Activated T-cell treated with anti-CD3 and anti-CD28 coated beads, Interleukin-2, amount 50 U/mL, for 24 hours (primary cell): ENCODE results near the gene SPDYE6.
"Not testable (repeated sequence)": the region's sequence is repeated elsewhere in the genome, so short reads cannot be mapped to it uniquely, and the experiment has no call there.

Source experiments
- DNase-seq: peaks from one replicate; pipeline ENCODE4 v3.0.0-alpha.2; 2020
- H3K27ac Mint-ChIP-seq: 2 replicates; pipeline ENCODE4 v1.8.0; 2020; ENCODE audit warnings: mild to moderate bottlenecking, mixed read lengths
- H3K27me3 Mint-ChIP-seq: 2 replicates; pipeline ENCODE4 v1.8.0; 2020; ENCODE audit warnings: mixed read lengths
- H3K36me3 Mint-ChIP-seq: 2 replicates; pipeline ENCODE4 v1.8.0; 2020; ENCODE audit warnings: low read depth, mixed read lengths
- H3K4me1 Mint-ChIP-seq: 2 replicates; pipeline ENCODE4 v1.8.0; 2020; ENCODE audit warnings: low read depth, mixed read lengths
- H3K4me3 Mint-ChIP-seq: 2 replicates; pipeline ENCODE4 v1.8.0; 2020; ENCODE audit warnings: mild to moderate bottlenecking, moderate library complexity, mixed read lengths
- H3K9me3 Mint-ChIP-seq: 2 replicates; pipeline ENCODE4 v1.8.0; 2020; ENCODE audit warnings: mixed read lengths

The SPDYE6 gene

DNA sequence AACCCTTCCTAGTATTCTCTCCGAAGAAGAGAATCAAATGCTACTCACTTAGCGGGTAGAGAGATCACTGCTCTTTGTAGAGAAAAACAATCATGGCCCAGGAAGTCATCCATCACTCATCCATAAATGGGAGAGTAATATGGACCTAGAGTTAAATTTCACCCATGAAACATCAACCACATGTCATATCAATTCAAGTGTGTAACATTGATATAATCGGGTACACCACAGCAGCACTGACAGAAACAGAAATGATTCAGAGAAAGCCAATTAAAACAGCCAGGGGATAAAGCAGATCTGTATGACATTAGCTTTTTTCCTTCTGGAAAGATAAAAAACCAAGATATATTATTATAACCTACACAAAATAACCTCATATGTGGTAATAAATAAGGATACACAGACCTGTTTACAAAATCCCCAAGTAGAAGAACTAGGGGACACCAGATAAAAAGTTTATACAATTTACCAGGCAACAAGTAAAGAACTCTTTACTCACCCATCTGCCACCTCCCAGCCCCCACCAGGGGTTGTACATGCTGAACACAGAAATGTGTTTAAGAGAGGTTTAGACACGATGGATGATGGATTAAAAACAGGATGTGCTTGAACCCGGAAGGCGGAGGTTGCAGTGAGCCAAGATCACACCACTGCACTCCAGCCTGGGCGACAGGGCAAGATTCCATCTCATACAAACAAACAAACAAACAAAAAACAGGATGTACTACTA, 25.6 kb upstream of the SPDYE6 start:
- H3K27ac Mint-ChIP-seq, result peak overlapping the region; percentile 44
- H3K9me3 Mint-ChIP-seq, H3K4me3 Mint-ChIP-seq, H3K27me3 Mint-ChIP-seq, H3K4me1 Mint-ChIP-seq, DNase-seq: not testable (repeated sequence)
- peaks cover 87% of the 10 kb centered on the region for H3K36me3 Mint-ChIP-seq

DNA sequence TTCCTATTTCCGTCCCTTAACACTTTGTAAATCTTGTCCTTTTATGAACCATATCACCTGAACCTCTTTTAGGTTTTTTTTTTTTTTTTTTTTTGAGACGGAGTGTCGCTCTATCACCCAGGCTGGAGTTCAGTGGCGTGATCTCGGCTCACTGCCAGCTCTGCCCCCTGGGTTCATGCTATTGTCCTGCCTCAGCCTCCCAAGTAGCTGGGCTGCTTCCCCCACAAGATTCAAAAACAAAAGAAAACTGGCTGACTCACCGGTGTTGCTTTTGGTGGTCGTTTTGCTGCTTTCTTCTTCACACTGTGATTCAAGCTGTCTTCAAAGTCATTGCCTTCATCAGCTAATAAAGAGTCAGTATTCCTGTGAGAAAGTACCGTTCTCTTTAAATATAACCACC, 24.6 kb upstream of the SPDYE6 start:
- peaks cover 85% of the 10 kb centered on the region for H3K36me3 Mint-ChIP-seq
- H3K4me1 Mint-ChIP-seq, result not testable (repeated sequence)

GRCh38 chr7:102376964-102377466, 20.8 kb upstream of the SPDYE6 start:
- Mint-ChIP-seq H3K4me1 (peaks cover 10% of the 10 kb centered on the region), H3K27me3 (no peaks in the 10 kb centered on the region), H3K36me3 (peaks cover 72% of the 10 kb centered on the region), H3K4me3 (no peak overlapping the region), H3K9me3 (no peaks in the 10 kb centered on the region), H3K27ac (peak overlapping the region; percentile 13)
- DNase-seq, result no peak

More for the DNA sequence above, 24.6 kb upstream of the SPDYE6 start:
- not testable (repeated sequence) for H3K27me3 Mint-ChIP-seq, H3K27ac Mint-ChIP-seq, H3K4me3 Mint-ChIP-seq, DNase-seq, H3K9me3 Mint-ChIP-seq

GRCh38 chr7:102372796-102373195, 16.6 kb upstream of the SPDYE6 start:
- H3K9me3 Mint-ChIP-seq, DNase-seq, H3K4me3 Mint-ChIP-seq, H3K27ac Mint-ChIP-seq, H3K27me3 Mint-ChIP-seq: not testable (repeated sequence)
- H3K4me1 Mint-ChIP-seq, result peaks cover 27% of the 10 kb centered on the region
- peaks cover 61% of the 10 kb centered on the region for H3K36me3 Mint-ChIP-seq

DNA sequence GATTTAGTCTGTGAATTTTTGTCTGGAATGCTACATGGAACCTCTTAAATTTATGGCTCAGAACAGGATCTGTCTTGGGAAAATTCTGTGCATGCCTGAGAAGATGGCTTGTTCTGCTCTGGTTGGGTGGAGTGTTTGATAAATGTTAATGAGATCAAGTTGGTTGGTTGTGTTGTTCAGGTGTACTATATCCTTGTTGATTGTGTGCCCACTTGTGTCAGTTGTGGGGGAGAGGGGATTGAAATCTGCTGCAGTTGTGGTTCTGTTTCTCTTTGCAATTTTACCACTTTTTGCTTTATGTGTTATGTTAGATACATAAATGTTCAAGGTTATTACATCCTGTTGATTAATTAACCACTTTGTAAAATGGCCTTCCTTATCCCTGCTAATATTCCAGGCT, 13.8 kb upstream of the SPDYE6 start:
- DNase-seq, H3K4me3 Mint-ChIP-seq, H3K27me3 Mint-ChIP-seq, H3K9me3 Mint-ChIP-seq, H3K27ac Mint-ChIP-seq: not testable (repeated sequence)
- Mint-ChIP-seq H3K4me1 (peaks cover 37% of the 10 kb centered on the region), H3K36me3 (peaks cover 56% of the 10 kb centered on the region)

DNA sequence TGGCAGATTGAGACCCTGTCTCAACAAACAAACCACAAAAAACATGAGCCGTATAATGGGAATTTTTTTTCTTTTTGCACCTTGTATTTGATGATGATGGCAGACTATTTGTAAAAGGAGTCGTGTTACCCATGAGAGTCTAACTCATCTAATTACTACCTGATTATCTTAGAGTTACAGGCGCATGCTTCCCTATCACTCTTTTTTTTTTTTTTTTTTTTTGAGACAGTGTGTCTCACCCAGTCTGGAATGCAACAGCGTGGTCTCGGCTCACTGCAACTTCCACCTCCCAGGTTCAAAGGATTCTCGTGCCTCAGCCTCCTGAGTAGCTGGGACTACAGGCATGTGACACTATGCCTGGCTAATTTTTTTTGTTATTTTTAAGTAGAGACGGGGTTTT, 9.1 kb upstream of the SPDYE6 start:
- DNase-seq, H3K9me3 Mint-ChIP-seq, H3K27me3 Mint-ChIP-seq, H3K27ac Mint-ChIP-seq: not testable (repeated sequence)
- H3K4me3 Mint-ChIP-seq, result peak overlapping the region; percentile 96
- H3K36me3 Mint-ChIP-seq, result peaks cover 40% of the 10 kb centered on the region
- peaks cover 26% of the 10 kb centered on the region for H3K4me1 Mint-ChIP-seq

- Mint-ChIP-seq H3K4me3 (peak overlapping the region; percentile 96), H3K4me1 (peaks cover 23% of the 10 kb centered on the region), H3K27ac (peak overlapping the region; percentile 94), H3K36me3 (peaks cover 32% of the 10 kb centered on the region)
- DNase-seq, result peak; percentile 46
- H3K27me3 Mint-ChIP-seq, H3K9me3 Mint-ChIP-seq: not testable (repeated sequence)
Observed at GRCh38 chr7:102364394-102364886, 8.2 kb upstream of the SPDYE6 start.

DNA sequence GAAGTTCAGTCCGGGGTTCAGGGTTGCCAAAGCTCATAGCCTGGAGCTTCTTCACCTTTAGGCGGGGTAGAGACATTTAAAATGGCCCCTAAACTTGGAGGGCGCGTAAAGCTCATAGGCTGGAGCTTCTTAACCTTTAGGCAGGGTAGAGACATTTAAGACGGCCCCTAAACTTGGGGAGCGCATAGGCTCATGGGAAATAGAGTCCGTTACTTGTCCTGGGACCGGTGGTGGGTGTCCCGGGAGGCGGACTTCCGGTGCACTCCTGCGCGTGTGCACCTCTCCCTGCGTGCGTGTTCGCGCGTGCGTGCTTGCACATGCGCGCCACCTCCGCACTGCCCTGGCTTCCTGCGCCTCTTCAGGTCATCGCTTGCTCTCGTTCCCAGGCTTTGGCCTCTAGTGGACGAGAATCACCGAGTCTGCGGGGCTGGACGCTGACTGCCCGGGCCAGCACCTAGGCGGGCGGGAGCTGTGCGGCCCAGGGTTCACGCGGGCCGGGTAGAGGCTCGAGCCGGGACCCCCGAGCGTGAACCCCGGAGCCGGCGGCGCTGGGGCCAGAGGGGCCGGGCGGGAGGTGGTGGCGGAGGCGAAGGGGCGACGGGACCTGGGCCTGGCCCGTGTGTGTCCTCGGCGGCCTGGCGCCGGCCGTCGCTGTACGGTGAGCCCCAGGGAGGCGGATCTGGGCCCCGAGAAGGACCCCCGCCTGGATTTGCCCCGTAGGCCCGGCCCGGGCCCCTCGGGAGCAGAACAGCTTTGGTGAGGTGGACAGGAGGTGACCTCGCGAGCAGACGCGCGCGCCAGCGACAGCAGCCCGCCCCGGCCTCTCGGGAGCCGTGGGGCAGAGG, 7.5 kb upstream of the SPDYE6 start:
- Mint-ChIP-seq H3K27ac (peak overlapping the region; percentile 94), H3K4me3 (peak overlapping the region; percentile 96), H3K36me3 (peaks cover 32% of the 10 kb centered on the region), H3K4me1 (peaks cover 23% of the 10 kb centered on the region)
- not testable (repeated sequence) for H3K27me3 Mint-ChIP-seq, H3K9me3 Mint-ChIP-seq
- DNase-seq, result peak; percentile 90

- H3K27ac Mint-ChIP-seq, H3K27me3 Mint-ChIP-seq, DNase-seq, H3K4me3 Mint-ChIP-seq, H3K9me3 Mint-ChIP-seq, H3K4me1 Mint-ChIP-seq, H3K36me3 Mint-ChIP-seq: not testable (repeated sequence)
Observed at GRCh38 chr7:102346983-102347382, 9.3 kb downstream of the SPDYE6 start.

GRCh38 chr7:102340599-102341368, 15.5 kb downstream of the SPDYE6 start:
- not testable (repeated sequence) for H3K36me3 Mint-ChIP-seq, H3K4me3 Mint-ChIP-seq, H3K4me1 Mint-ChIP-seq, H3K27me3 Mint-ChIP-seq, H3K9me3 Mint-ChIP-seq, H3K27ac Mint-ChIP-seq, DNase-seq

- H3K36me3 Mint-ChIP-seq, H3K4me1 Mint-ChIP-seq, H3K27me3 Mint-ChIP-seq, H3K27ac Mint-ChIP-seq, DNase-seq, H3K4me3 Mint-ChIP-seq, H3K9me3 Mint-ChIP-seq: not testable (repeated sequence)
Observed at GRCh38 chr7:102337420-102337819, 18.8 kb downstream of the SPDYE6 start.

- not testable (repeated sequence) for H3K4me3 Mint-ChIP-seq, H3K4me1 Mint-ChIP-seq, H3K9me3 Mint-ChIP-seq, H3K27me3 Mint-ChIP-seq, H3K36me3 Mint-ChIP-seq, DNase-seq, H3K27ac Mint-ChIP-seq
Observed at GRCh38 chr7:102337002-102337401, 19.2 kb downstream of the SPDYE6 start.

GRCh38 chr7:102335574-102335973, 20.7 kb downstream of the SPDYE6 start:
- not testable (repeated sequence) for H3K27me3 Mint-ChIP-seq, H3K36me3 Mint-ChIP-seq, H3K27ac Mint-ChIP-seq, DNase-seq, H3K9me3 Mint-ChIP-seq, H3K4me1 Mint-ChIP-seq, H3K4me3 Mint-ChIP-seq

- H3K9me3 Mint-ChIP-seq, H3K36me3 Mint-ChIP-seq, H3K27ac Mint-ChIP-seq, H3K4me1 Mint-ChIP-seq, H3K4me3 Mint-ChIP-seq, DNase-seq: not testable (repeated sequence)
- H3K27me3 Mint-ChIP-seq, result peaks cover 16% of the 10 kb centered on the region
Observed at GRCh38 chr7:102330666-102331460, 25.4 kb downstream of the SPDYE6 start.
